NCI-H1105 treated with DMSO at 0.1 percent for 48 hours (cell line): Measurements from ENCODE around the gene RIPPLY1.
"Not testable (repeated sequence)": the region's sequence is repeated elsewhere in the genome, so short reads cannot be mapped to it uniquely, and the experiment has no call there.

Source experiments
- DNase-seq: peaks from one replicate; lab custom pipeline; 2025; lab: John Stamatoyannopoulos, UW

The RIPPLY1 gene

GRCh38 chrX:106906361-106906760, 3.2 kb upstream of the RIPPLY1 start:
- DNase-seq: no peak

- no peak for DNase-seq
These were observed 2.0 kb upstream of the RIPPLY1 start for GRCh38 chrX:106905064-106905708.

- no peak for DNase-seq
These were observed 851 bp upstream of the RIPPLY1 start for GRCh38 chrX:106903856-106904528.

- no peak for DNase-seq
These were observed 457 bp downstream of the RIPPLY1 start for GRCh38 chrX:106902684-106903083.

- DNase-seq: no peak
These were observed 1.3 kb downstream of the RIPPLY1 start for GRCh38 chrX:106901781-106902219.

- no peak for DNase-seq
These were observed 1.8 kb downstream of the RIPPLY1 start for GRCh38 chrX:106901341-106901740.

GRCh38 chrX:106899841-106900240, 3.3 kb downstream of the RIPPLY1 start:
- no peak for DNase-seq

GRCh38 chrX:106899276-106899675, 3.9 kb downstream of the RIPPLY1 start:
- DNase-seq: no peak

GRCh38 chrX:106898462-106898861, 4.7 kb downstream of the RIPPLY1 start:
- peak; percentile 17 for DNase-seq

GRCh38 chrX:106897259-106897658, 5.9 kb downstream of the RIPPLY1 start:
- no peak for DNase-seq

GRCh38 chrX:106894978-106895452, 8.1 kb downstream of the RIPPLY1 start:
- DNase-seq: no peak

GRCh38 chrX:106894392-106894909, 8.7 kb downstream of the RIPPLY1 start:
- peak; percentile 42 for DNase-seq

GRCh38 chrX:106891762-106892460, 11.2 kb downstream of the RIPPLY1 start:
- no peak for DNase-seq

GRCh38 chrX:106889468-106889867, 13.7 kb downstream of the RIPPLY1 start:
- no peak for DNase-seq

- no peak for DNase-seq
These were observed 28.0 kb downstream of the RIPPLY1 start for GRCh38 chrX:106875151-106875550.

- DNase-seq: peak; percentile 42
These were observed 29.1 kb downstream of the RIPPLY1 start for GRCh38 chrX:106874075-106874474.

- not testable (repeated sequence) for DNase-seq
These were observed 30.3 kb downstream of the RIPPLY1 start for GRCh38 chrX:106872796-106873195.

- DNase-seq: no peak
These were observed 39.4 kb downstream of the RIPPLY1 start for GRCh38 chrX:106863697-106864096.

- peak; percentile 2 for DNase-seq
These were observed 40.0 kb downstream of the RIPPLY1 start for GRCh38 chrX:106862972-106863688.
